ENCODE data around the gene CST5.

GRCh38 chr20:23841693-23842092, 37.9 kb downstream of the CST5 start:
- TF ChIP-seq GLIS3 (CRISPR knock-in tag; IDR thresholded peaks at IDR 0.05) (no peak), TCF4 (CRISPR knock-in tag; IDR thresholded peaks at IDR 0.05; ENCODE audit: borderline replicate concordance) (no peak), ZFP30 (CRISPR knock-in tag; IDR thresholded peaks at IDR 0.05) (no peak), ARNTL (CRISPR knock-in tag; IDR thresholded peaks at IDR 0.05; ENCODE audit: borderline replicate concordance, low read depth) (no peak), ZC3H10 (CRISPR knock-in tag; IDR thresholded peaks at IDR 0.05) (no peak), ZNF70 (CRISPR knock-in tag; IDR thresholded peaks at IDR 0.05) (no peak), SNAI2 (CRISPR knock-in tag; IDR thresholded peaks at IDR 0.05) (no peak), CSRNP3 (CRISPR knock-in tag; IDR thresholded peaks at IDR 0.05) (no peak), CREB5 (CRISPR knock-in tag; IDR thresholded peaks at IDR 0.05; ENCODE audit: low read depth) (no peak), ESRRG (CRISPR knock-in tag; IDR thresholded peaks at IDR 0.05) (no peak), ZNF8 (CRISPR knock-in tag; IDR thresholded peaks at IDR 0.05) (no peak)

Measured in SK-N-SH treated with all-trans-retinoic acid at 6 μM for 48 hours (cell line).